Hematopoietic multipotent progenitor cell treated with erythropoietin and hydrocortisone succinate and interleukin-3 and kit ligand, for 4 days (in vitro differentiated cells): ENCODE data around the gene UBAP1L.
"Not testable (repeated sequence)": the region's sequence is repeated elsewhere in the genome, so short reads cannot be mapped to it uniquely, and the experiment has no call there.

Experiments
- DNase-seq: peaks from one replicate; pipeline ENCODE4 v3.0.0-alpha.2; 2015

UBAP1L gene

DNA sequence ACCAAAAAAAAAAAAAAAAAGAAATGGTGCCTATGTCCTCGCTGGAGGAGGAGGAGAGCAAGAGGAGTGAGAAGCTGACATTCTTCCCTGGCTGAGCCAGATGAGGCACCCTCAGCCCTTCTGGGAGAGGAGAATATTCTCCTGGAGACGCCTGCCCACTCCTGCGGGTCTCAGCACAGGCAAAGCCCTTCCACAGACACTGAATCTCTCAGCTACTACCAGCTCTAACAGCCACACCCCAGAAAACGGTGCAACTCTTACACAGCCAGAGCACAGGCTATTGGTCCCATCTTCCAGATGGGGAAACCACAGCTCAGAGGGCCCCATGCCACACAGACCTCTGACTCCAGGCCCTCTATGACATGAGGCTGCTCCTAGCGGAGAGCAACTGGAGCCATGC lies 52.9 kb downstream of the UBAP1L start:
- DNase-seq: no peak

DNA sequence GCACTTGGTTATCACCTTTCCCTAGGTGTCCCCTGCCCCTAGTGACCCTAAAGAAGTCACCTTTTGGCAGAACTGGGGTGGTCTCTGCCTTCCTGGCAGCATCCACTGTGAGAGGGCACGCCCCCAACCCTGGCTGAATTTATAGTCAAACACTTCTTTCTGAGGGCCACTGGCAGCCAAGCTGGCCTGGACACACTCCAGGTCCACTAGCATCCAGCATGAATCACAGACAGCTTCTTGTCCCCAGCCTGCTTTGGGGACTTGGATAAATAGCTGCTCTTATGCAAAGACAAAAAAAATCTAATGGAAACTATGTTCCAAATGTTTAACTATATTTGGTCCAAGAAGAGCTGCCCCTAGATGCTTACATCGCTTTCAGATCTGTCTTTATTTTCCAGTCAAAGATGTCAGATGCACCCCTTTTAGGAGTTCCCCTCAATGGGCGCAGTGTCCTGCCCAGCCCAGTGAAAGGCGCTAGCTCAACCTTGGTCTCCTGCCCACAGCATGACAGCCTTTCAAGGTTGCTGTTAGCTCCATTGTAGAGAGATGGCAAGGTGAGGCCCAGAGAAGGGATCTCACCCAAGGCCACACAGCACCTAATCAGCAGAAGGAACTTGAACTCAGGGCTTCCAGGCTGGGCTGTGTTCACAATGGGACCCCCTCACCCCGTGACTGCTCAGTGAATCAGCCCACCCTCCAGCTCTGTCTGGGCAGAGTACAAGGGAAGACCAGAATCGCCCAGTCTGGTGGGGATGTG lies 54.2 kb downstream of the UBAP1L start:
- no peak for DNase-seq

DNA sequence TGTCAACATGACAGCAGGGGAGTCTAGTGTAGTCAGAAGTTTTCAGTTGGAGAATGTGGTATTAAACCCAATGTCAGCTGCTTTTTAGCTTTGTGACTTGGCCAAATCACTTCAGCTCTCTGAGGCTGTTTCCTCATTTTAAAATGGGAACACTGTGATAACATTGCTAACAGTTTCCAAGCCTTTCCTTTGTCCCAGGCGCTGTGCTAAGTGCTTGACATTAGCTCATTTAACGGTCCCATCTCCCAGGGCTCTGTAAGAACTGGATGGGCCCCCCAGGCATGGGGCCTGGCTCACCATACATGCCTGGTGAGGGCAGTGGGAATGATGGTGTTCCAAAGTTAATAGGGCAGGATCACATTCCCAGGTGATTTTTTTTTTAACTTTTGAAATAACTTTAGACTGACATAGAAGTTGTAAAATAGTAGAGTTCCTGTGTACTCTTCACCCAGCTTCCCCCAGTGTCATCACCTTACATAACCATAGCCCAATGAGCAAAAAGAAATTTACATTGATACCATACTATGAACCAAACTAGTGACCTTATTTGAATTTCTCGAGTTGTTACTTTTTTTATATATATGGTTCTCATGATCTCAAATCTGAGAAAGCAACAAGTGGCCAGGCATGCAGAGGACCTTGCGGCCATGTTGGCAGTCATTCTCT lies 54.9 kb downstream of the UBAP1L start:
- DNase-seq: no peak

DNA sequence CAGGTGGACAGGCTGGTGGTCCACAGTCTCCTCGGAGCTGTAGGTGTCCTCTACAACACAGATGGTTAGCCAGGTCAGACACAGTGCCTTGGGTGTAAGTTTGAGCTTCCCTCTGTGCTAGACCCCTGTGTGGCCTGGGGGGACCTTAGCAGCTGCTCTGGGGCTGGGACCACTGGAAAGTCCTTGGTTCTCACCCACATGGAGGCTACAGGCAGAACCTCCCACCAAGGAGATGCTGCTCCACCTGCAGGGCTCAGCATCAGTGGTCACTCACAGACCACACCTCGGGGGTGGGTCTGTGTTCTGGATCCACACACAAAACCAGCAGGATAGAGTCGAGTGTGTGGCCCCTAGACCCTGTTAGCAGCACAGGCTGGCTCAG lies 55.6 kb downstream of the UBAP1L start:
- DNase-seq: no peak

DNA sequence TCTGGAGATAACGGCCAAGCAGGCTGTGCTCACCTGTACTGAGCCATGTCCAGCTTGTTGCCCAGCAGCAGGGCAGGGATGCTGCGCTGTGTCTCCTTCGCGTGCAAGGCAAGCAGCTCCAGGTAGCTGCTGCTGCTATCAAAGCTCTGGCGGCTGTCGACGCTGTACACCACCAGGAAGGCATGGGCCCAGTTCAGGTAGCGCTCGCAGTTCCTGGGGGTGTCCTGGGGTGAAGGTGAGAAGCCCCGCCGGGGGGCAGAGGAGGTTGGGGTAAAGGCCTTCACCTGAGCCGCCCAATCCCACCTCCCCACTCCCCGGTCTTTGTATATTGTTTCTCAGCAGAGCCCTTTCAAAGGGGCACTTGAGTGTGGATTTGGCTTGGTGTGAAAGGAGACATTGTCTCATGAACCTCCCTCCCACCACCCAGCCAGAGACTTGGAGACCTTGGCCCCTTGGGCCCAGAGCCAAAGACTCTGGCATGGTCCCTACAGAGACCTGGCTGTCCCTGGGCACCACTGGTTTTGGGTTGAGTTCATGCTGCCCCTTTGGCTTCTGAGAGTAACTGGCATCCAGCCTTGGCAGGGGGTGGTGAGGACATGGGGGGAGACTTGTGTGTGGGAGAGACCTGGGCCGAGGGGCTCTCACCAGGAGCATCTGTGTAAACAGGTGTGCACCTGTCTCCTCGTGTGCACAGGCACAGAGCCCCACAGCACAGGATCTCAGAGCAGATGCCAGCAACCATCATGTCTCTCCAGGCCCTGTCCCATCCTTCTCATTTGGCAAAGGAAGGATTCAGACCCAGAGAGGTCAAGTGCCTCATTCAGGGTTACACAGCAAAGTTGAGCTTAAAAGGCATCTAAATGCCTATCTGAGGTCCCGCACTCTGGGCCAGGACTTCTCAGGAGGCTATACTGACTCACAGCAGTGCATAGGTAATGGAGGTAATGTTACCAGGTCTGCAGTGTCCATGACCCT lies 56.3 kb downstream of the UBAP1L start:
- DNase-seq: no peak

DNA sequence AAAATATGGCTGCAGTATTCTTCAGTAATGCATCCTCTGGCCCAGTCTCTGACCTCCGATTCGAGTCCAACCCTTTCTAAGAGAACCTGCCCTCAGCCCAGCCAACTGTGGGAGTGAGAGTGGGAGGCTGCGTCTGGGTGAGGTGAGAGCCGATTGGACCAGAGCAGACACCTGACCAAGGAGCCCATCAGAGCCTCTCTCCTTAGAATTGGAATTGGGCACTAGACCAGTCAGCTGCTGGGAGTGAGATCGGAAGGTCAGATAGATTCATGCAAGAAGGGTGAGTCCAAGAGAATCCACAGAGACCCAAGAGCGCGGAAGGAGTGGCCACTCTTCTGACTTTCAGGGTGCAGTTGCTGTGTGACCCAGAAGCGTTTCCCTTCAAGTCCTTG lies 57.5 kb downstream of the UBAP1L start:
- no peak for DNase-seq

DNA sequence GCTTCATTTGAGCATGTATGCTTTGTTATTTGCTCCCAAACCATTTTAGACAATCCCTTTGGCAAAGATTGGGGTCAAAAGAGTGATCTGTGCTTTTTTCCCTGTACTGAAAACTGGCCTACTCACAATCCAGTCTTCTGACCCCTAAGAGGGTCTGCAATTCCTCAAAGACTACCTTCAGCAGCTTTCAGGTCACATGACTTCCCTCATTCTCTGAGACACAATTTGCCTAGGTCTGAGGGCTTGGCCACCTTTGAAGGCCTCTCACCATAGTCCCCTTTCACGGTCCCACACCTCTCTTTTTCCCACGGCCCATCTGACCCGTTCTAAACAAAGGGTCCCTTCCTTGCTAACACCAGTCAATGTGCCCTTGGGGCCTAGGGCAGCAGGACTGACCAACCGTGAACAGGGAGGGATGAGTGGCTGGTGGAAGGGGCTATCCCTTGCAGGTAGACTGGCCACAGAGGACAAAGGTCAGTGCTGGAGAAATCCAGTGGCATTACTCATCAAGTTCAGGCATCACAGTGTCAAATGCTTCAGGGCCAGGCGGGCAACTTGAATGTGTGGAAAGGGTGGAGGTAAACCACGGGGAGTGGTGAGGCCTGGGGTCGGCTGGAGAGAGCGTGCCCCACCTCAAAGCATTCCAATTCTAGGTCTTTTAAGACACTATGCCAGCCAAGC lies 58.0 kb downstream of the UBAP1L start:
- no peak for DNase-seq

DNA sequence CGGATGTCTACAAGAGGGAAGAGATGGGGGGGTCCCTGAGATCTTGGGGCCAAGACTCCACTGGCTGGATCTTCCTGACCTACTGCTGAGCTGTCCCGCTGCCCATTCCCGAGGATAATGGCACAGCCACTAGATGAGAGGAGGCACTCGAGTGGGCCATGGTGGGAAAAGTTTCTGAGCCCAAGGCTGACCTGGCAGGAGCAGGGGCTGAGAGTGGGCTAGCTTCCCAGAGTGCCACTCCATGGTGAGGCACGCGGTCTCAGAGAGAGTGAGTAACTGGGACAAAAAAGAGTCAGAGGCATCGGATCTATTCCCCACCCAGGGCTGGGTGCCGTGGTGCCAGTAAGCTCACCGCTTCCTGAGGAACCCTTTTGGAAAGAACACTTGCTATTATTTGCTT lies 58.9 kb downstream of the UBAP1L start:
- no peak for DNase-seq

DNA sequence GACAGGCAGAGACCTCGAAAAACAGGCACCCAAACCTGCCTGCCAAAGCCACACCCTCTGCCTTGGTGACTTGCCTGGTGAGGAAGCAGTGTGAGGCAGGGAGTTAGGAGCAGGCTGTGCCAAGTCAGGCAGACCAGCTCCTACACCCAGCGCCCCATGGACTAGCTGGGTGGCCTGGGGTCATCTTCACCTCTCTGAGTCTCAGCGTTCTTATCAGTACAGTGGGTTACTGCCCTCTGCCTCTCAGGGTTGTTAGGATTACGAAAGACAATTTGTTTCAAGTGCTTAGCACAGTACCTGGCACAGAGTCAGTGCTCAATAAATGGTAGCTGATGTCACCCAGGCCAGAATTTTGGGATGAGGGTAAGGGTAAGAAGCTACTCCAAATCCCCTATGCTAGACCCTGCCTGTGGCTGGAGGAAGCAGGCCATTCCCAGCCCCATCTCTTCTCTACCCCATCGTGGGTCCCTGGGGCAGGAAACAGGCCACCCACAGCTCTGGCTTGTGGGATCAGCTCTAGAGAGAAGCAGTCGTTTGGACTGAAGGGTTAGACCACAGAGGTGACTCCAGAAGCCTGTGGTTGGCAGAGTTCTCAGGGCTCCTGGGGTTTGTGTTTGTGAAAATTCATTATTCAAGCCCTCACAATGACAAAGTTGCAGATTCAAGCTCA lies 59.7 kb downstream of the UBAP1L start:
- DNase-seq: peak; percentile 60

DNA sequence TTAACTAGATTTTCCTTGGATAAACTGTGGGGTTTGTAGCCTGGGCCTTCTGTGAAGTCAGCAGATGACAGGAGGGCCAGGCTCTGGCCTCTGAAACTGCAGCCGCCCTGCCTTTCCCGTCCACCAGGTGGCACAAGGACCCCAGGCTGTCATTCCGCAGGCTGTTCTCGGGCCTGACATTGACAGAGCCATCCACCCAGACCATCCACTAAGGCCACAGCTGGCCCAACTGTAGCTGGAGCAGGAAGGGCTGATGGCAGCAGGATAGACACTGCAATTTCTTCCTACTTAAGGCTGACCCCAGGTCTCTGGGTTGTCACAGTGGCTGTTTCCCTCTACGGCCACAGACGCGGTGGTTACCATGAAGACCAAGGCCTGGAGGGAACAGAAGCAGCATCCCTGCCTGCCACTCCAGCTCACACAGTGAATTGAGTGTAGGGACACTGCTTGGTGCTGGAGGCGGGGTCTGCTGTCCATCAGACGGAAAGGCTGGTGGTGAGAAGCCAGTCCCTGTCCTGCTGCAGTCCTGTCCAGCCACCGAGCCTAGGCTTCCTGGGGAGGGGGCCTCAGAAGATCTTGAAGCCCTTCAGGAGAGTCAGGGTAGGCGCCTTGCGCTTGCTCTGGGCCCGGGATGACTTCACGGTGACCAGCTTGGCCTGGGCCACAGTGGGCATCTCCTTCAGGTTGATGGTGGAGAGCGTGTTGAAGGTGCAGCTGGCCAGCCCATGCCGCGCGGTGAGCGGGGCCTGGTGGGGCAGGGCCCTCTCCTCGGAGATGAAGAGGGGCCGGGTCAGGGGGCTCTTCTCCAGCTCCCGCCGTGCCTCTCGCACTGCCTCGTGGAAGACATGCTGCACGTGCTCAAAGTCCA lies 60.4 kb downstream of the UBAP1L start:
- peak; percentile 85 for DNase-seq

DNA sequence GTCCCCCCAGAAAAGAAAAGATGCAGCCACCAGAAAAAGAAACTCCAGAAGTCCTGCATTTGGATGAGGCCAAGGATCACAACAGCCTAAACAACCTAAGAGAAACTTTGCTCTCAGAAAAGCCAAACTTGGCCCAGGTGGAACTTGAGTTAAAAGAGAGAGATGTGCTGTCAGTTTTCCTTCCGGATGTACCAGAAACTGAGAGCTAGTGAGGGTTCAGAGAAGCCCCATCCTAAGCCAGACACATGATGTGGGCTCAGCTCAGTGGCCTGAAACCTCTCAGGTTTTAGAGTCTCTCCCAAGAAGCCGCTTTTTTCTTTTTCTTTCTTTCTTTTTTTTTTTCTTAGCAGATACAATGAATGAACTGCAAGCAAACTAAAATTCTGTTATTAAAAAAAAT lies 62.0 kb downstream of the UBAP1L start:
- no peak for DNase-seq

DNA sequence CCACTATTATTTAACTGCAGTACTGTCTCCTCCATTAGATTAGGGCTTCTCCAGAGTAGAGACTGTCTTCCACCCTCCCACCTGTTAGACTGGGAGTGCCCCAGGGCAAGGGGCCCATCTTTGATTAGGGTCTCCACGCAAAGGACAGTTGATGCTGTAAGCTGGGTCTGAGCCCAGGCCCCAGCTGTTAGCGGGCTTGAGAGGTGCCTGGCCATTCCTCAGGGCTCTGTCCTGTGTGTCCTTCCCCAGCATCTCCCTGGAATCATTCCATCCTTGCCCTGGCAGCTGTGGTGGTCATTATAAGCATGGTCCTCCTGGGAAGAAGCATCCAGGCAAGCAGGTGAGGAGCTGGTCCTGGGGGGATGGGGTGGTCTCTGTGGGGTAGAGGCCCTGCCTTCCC lies 63.7 kb downstream of the UBAP1L start:
- DNase-seq: no peak

DNA sequence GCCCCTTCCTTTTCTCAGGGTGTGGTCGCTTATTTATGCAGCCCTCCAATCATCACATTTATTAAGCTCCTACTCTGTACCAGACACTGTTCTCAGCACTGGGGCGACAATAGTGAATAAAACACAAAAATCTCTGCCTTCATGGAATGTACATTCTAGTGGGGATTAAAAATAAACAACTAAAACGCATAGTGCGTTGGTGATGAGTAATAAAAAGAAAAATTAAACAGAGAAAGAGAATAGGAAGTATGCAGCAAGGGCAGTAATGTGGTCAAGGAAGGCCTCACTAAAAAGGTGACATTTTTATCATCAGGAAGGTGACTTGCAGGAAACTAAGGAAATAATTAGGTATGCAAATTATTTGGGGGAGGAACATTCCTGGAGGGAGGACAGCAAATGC lies 64.7 kb downstream of the UBAP1L start:
- DNase-seq: no peak

DNA sequence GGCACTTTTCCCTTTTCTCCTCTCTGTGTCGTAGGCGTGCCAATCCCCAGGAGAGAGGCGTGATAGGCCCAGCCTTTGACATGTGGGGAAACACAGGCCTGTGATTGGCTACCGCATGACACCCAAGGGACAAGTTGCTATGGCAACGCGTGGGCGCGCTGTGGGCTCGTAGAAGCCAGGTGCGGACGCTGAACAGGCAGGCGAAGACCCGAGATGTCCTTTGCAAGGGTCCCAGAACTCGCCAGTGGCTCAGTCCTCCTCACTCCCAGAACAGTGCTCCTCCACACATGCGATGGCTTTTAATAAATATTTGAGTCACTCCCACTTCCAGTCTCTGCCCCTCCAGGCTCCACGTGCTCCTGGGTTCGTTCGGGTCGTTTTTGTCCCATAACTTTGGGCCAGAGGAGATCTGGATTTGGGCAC lies 65.6 kb downstream of the UBAP1L start:
- peak; percentile 94 for DNase-seq

DNA sequence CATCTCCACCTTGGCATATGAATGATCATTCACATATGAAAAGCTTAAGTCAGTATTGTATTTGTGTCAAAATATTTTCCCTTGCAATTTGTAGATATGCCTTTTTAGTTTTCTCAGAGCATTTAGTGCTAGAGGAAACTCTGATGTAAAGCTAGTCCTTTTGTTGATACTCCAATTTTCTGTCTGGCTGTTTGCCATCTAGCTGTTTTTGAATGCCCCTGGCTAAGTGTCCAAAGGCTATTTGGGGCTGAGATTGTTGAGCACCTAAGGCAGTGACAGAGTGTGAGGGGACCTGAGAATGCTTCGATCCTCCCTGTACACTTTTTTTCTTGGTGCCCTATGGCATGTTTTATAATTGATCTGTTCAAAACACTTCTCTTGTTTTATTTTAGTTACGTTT lies 66.8 kb downstream of the UBAP1L start:
- DNase-seq: no peak

DNA sequence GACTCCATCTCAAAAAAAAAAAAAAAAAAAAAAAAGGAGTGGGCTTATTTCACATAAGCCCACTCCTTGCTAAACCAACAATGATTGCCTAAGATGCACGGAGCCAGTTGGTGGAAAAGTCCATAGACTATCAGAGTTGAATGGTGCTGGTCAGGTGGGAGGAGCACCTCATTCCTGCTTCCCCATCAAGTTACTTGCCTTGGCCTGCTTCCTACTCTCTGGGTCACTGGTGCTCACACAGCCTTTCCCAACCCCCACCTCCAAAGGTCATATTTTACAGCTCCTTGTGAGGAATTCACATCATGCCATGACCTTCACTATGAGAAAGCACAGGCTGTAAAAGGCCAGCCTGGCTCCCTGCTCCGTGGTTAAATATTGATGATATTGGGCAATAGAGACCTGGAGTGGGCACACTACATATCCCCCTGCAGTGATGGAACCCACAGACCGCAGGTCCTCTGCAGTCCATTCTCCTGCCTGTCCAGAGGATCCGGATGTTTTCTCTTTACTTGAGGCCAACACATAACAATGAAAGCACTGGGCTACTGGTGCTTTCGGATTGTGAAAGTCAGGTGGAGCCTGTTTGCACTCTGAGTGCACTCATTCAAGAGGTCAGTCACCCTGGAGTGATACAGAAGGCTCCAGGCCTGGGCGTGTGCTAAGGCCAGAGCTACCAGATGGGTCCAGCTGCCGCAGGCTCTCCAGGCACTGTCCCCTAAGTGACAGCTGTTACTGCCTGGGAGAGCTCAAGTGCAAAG lies 70.1 kb downstream of the UBAP1L start, which contains the start of gene SLC51B:
Gene SLC51B, plus strand, starts transcription at position 664 of the 758 bp plus-strand sequence. CDS start 4,618 bp downstream, outside the sequence.
- DNase-seq: no peak

DNA sequence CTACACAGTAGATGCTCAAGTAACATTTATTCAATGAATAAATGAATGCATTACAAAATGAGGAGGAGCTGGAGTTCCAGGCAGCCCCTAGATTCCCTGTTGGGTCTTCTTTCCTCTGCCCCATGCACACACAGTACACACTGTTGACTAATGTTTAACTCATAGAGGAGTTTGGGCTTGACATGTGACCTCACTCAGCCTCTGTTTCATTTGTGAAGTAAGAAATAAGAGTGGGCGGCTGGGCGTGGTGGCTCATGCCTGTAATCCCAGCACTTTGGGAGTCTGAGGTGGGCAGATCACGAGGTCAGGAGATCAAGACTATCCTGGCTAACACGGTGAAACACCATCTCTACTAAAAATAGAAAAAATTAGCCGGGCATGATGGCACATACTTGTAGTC lies 70.8 kb downstream of the UBAP1L start:
- not testable (repeated sequence) for DNase-seq

DNA sequence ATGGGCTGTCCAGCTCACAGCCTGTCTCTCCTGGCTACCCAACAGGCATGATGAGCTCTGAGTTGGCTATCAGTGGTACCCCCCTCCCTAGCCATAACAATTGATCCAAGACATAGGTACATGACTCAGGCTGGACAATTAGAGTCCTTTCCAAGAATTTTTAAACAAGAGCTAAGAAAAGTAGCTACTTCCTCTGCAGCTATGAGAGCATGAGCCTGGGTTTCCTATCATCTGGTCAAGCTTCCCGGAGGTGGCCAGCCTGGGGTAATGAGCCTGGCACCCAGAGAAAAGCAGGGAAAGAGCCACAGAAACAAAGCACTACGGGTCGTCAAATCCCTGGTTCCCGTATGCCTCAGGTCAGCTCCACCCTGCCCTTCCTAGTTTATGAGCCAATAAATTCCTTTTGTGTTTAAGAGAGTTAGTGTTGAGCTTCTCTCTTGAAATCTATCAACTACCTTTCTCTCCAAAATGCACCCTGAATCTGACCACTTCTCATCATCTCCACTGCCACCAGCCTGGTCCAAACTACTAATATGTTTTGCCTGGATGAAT lies 72.1 kb downstream of the UBAP1L start:
- no peak for DNase-seq
